GM21360 (cell line): ENCODE measurements around the gene PIAS4.

Experiments
- ATAC-seq: cut with Tn5 transposase; IDR thresholded peaks from one replicate; pipeline ENCODE4 v1.9.1; 2021; ENCODE audit warnings: mild to moderate bottlenecking, moderate library complexity; ENCODE audit not compliant: unreplicated experiment

The PIAS4 gene

DNA sequence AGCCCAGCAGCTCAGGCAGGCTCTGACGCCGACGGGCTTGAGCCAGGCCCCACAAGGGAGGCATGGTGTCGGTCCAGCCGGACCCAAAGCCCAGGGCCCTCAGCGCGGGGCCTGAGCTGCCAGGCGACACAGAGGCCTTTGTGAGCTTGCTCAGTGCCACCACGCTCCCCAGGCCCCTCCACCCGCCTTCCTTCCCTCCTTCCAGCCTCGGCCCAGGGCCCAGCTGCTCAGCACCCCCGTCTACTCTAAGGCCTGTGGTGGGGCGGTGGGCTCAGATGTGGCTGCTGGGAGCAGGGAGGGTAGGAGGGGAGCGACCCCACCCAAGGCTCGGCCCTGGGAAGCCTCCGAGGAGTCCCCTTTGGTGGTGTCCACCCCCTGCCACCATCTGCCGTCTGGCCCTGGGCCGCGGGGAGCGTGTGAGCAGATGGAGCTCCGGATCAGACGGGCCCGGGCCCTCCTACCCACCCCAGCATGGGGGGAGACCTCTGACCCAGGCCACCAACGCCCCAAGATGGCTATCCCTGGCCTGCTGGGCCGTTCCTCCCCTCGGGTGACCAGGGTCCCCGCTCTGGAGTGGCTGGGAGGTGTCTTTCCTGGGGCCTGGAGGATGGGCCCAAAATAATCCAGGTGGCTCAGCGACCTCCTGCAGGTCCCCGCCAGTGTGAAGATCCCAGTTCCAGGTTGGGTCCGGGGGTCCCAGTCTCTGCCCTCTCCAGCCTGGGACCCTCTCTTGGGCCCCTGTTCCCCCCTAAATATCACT is 51.3 kb downstream of the PIAS4 start:
- ATAC-seq = no peak

DNA sequence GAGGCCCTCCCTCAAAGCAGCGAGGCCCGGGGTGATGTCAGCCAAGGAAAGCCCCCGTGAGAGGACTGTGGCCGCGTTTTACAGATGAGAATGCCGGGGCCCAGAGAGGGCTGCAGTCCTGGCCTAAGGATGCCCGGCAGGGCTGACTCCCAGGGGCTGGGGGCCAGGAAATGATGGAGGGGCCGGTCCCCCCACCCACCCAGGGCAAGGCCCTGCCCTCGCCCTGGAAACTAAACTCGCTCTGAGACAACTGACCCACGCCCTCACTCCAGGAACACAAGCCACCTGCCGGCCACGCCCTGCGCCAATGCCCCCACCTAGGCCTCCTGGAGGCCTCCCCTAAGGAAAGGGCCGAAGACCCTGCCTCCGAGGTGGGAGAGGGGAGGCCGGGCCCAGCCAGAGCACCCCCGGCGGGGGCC is 51.9 kb downstream of the PIAS4 start:
- no peak for ATAC-seq

GRCh38 chr19:4059891-4060620 is 52.5 kb downstream of the PIAS4 start:
- ATAC-seq = no peak

GRCh38 chr19:4060621-4061177 is 53.2 kb downstream of the PIAS4 start:
- no peak for ATAC-seq

- no peak for ATAC-seq
Measured at GRCh38 chr19:4061178-4061682, 53.7 kb downstream of the PIAS4 start.

DNA sequence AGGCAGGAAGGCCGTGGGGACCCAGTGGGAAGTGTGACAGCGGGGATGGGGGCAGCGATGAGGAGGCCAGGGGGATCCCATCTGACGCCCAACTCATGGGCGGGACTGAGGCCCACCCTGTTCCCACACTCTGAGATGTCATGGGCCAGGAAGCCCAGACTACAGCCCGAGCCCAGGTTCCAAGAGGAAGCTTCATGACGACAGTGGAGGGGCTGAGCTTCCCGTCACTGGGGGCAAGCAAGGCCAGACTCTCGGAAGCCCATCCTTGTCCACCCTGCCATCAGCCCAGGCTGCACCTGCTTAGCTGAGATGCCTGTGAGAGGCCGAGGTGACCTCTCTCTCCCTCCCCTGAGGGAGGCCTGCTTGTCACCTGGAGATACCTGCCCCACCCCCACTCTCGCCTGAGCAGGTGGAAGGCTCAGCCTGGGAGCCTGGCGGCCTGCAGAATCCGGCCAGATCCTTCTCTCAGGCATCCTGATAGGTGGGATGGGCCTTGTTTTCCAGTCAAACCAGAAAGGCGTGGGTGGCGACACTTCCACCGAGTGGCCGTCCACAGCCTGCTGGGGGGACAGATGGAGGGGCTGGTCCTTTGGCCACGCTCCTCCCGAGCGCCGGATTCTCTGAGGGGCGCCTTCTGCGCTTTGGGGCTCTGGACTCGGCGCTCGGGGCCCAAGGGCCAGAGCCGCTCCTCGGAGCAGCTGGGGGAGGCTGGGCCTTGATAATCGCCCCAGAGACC is 54.3 kb downstream of the PIAS4 start:
- ATAC-seq = no peak

DNA sequence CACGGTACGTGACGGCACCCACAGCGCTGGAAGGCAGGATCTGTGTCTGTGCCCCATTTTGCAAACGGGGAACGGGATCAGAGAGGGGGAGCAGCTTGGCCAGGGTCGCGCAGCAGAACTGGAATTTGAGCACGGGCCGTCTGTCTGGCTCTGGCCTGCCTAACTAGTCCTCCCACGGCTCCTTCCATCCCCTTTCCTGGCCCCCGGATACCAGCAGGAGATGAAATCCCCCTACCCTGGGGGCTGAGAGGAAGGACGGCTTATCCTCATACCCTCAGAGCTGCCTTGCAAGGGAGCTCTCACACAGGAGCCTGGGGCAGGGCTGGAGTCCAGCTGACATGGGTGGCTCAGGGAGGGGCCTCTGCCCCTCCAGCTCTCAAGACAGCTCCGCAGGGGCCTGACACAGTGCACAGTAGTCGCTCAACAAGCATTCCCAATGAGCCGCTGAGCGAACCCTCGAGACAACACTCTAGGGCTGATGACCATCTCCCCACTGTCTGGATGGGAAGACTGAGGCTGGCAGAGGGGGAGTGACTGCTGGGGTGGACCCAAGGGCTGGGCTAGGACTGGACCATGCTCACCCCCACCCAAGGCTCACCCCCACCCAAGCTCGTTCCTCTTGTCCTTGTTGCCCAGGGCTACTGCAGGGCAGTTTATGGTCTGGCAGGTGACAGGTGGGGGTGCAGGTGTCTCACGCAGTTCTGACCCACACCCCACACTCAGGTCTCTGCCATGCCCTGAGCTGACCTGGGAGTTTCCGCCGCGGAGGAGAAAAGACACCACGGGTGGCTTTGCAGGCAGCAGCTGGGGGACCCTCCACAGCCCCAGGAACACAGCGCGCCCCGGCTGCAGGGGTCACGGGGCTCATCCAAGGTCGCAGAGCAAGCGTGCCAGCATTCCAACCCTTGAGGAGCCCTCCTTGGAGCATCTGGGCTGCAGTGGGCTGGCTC is 55.2 kb downstream of the PIAS4 start:
- ATAC-seq = no peak

DNA sequence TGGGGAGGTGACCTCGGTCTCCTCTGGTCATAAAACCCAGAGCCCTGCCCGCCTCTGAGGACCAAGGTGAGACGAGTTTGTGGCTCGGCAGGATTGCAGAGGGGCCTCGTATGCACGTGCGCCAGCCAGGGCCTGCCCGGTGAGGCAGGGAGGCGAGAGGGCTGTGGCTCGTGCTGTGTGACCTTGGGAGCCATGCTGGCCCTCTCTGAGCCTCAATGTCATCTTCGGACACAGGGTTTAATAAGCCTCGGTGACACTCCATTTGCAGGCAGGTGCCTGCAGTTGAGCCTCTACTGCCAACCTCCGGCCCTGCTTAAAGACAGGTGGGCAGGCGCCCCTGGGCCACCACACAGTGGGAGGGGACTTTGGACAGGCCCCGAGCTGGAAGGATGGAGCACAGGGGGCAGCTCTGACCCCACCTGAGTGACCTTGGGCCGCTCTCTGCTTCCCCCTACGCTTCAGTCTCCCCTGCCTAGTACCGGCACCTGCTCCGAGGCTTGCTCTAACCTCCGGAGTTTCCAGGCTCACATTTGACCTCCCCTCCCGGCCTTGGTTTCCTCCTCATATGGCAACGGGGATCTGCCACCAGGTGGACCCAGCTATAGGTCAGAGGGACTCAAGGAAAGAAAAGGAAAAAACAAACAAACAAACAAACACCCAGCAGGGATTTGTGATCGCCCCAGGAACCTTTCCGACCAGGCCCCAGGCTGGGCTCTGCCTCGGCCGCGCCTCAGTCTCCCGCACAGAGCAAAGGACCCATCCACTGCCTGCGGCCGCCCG is 56.0 kb downstream of the PIAS4 start:
- no peak for ATAC-seq

- ATAC-seq = no peak
Measured at GRCh38 chr19:4064149-4064495, 56.6 kb downstream of the PIAS4 start.

DNA sequence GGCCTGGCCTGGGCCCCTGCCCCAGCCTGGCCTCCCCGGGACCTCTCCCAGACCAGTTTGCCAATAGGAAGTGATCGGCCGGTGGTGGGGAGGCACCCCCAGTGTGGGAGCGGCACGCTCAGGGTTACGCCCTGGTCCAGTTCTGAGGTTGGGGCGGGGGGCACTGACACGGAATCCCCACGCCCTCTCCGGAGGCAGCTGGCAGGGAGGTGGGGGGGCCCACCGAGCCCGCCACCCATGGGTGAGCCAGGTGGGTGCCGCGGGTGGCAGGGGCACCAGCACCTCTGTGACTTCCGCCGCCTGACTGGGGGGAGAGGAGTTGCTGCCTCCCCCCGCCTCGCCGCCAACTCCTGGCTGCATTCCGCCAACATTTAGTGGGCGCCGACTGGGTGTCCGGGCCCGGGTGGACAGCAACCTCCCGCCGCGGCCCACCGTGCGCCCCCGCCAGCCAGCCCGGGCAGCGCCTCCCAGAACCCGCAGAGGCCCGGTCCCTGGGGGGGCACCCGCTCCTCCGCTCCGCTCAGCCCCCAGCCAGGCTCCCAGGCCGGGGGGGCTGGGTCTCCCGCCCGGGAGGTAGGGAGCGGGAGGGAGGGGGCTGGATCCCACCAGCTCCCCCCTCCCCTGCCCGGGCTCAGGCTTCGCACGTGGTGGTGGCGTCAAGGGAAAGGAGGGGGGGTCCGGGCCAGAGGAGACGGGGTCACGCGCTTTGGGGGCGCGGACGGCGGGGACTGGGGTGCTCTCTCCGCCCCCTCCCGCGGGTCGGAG is 57.1 kb downstream of the PIAS4 start:
- no peak for ATAC-seq

DNA sequence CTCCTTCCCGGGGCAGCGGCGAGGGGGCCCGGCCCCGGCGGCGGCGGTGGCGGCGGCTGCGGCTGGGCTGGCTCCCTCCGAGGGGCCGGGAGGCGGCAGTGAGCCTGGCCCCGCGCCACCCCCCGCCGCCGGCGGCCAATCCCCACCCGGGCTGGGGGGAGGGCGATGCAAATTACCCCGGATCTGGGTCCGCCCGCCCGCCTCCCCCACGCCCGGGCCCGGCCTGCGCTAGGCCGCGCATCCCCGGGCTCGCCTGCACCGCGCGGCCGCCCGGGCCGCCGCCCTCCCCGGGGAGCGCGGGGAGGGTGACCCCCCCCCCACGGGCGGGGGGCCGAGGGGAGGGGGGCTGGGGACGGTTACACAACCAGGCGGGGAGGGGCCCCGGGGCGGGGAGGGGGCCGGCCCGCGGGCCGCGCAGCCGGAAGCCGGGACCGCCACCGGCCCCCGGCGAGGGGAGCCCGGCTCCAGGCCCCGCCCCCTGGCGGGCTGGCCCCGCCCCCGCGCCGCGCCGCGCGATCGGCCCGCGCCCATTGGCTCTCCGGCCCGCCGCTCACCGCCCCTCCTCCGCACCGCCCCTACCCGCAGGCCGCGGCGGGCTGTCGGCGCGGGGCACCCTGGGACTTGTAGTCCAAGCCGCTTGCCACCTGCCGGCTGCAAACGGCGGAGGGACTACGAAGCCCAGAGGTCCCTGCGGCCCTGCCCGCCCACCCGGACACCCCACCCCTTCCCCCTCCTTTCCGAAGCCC is 58.1 kb downstream of the PIAS4 start:
- ATAC-seq = peak; percentile 72

GRCh38 chr19:4066176-4066606 is 58.7 kb downstream of the PIAS4 start:
- no peak for ATAC-seq

- ATAC-seq = no peak
Measured at GRCh38 chr19:4066682-4067395, 59.3 kb downstream of the PIAS4 start, which contains the start of gene ZBTB7A. Gene ZBTB7A, minus strand, starts transcription at chr19:4066899. Its CDS starts 11,667 bp downstream, at chr19:4055232.

- ATAC-seq = no peak
Measured at GRCh38 chr19:4067396-4068046, 60.0 kb downstream of the PIAS4 start.

DNA sequence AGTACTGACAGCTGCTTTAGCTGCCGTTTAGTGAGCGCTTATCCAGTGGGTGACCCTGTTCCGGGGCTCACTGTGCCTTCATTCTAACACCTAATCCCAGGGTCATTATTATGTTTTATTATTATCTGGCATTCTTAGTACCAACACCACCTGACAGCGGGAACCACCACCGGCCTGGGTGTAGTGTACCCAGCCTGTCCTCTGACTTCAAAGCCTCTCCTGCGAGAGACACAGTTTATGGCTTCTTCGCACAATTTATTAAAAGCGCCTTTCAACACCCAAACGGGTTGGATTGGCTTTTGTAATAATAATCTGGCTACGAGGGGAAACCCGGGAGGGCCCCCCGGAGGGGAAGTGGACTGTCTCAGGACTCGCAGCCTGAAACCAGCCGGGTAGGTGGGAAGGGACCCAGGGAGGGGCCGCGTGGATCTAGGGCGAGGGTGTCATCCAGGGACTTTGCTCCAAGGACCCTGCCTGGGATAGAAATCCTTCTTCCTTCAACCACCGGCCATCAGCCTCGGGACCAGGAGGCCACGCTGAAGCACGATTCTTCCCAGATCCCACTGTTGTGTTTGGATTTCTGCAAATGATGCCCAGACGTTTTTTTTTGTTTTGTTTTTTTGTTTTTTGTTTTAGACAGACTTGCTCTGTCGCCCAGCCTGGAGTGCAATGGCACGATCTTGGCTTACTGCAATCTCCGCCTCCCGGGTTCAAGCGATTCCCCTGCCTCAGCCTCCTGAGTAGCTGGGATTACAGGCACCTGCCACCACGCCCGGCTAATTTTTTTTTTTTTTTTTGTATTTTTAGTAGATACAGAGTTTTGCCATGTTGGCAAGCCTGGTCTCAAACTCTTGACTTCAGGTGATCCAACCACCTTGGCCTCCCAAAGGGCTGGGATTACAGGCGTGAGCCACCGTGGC is 60.8 kb downstream of the PIAS4 start:
- ATAC-seq = no peak
